SK-N-SH (cell line): ENCODE data around the gene TTC39B. TPM values are rescaled to one million over a fixed set of nuclear protein-coding genes. Genes with fewer than 3 reads are reported as not detected.

ENCODE experiments used
- CTCF ChIA-PET: fragments of 300-600, 350-600 bp; formaldehyde crosslinking; extraction: SDS; loops from one replicate; lab custom pipeline; 2021; lab: Yijun Ruan, JAX
- POLR2A ChIA-PET: fragments of 350-600 bp; sonication (Branson Sonifier 250); formaldehyde crosslinking; extraction: SDS; loops from one replicate; lab custom pipeline; 2020; ENCODE audit warnings: antibody characterized with exemption, inconsistent platforms; lab: Yijun Ruan, JAX
- DNase-seq: peaks from one replicate; pipeline ENCODE4 v3.0.0; 2012
- H2AFZ ChIP-seq: fragments of 200-600 bp; sonication (generic); 2 replicates; pipeline ENCODE4 v1.8.1; 2016; ENCODE audit warnings: antibody characterized with exemption, mild to moderate bottlenecking, low read depth
- H3F3A ChIP-seq: fragments of 200-600 bp; sonication (generic); replicated peaks from 2 replicates; pipeline ENCODE3; 2016; ENCODE audit warnings: antibody characterized with exemption, mild to moderate bottlenecking; ENCODE audit not compliant: insufficient read depth
- H3K27ac ChIP-seq, 2 experiments: fragments of 200-500 bp in 1 of 2; fragments of 200-600 bp in 1 of 2; sonication (Bioruptor generic) in 1 of 2; sonication (generic), shearing (Covaris generic) in 1 of 2; 2 replicates each; pipeline versions ENCODE4 v1.5.1 to v1.6.1; 2014 to 2016; ENCODE audit warnings: low read depth in 2 of 2, inconsistent platforms in 1 of 2, low read length in 1 of 2, mild to moderate bottlenecking in 1 of 2, mixed read lengths in 1 of 2
- H3K27me3 ChIP-seq: fragments of 200-600 bp; sonication (generic), shearing (Covaris generic); 2 replicates; pipeline ENCODE4 v1.6.1; 2016; ENCODE audit warnings: mixed run types; ENCODE audit not compliant: insufficient read depth
- H3K36me3 ChIP-seq, 2 experiments: fragments of 200-500 bp in 1 of 2; fragments of 200-600 bp in 1 of 2; sonication (Bioruptor generic) in 1 of 2; sonication (generic) in 1 of 2; replicated peaks in 1 of 2; 2 replicates each; pipeline versions ENCODE3 to v1.5.1; 2014 to 2016; ENCODE audit warnings: low read length in 1 of 2, mild to moderate bottlenecking in 1 of 2; ENCODE audit not compliant: insufficient read depth in 2 of 2, control insufficient read depth in 1 of 2
- H3K4me1 ChIP-seq, 2 experiments: fragments of 200-500 bp in 1 of 2; fragments of 200-600 bp in 1 of 2; sonication (Bioruptor generic) in 1 of 2; sonication (generic), shearing (Covaris generic) in 1 of 2; 2 replicates each; pipeline versions ENCODE4 v1.5.1 to v1.6.1; 2014 to 2016; ENCODE audit warnings: low read depth in 1 of 2, low read length in 1 of 2, mixed run types in 1 of 2; ENCODE audit not compliant: insufficient read depth in 2 of 2, control insufficient read depth in 1 of 2
- H3K4me2 ChIP-seq: fragments of 200-600 bp; sonication (generic), shearing (Covaris generic); 2 replicates; pipeline ENCODE4 v1.6.1; 2017; ENCODE audit warnings: mixed run types
- H3K4me3 ChIP-seq, 2 experiments: fragments of 200-500 bp in 1 of 2; fragments of 200-600 bp in 1 of 2; sonication (Bioruptor generic) in 1 of 2; sonication (generic), shearing (Covaris generic) in 1 of 2; 2 replicates each; pipeline versions ENCODE4 v1.5.1 to v1.8.1; 2014 to 2016; ENCODE audit warnings: low read depth in 2 of 2, inconsistent platforms in 1 of 2, low read length in 1 of 2, mild to moderate bottlenecking in 1 of 2, mixed read lengths in 1 of 2, moderate library complexity in 1 of 2
- H3K79me2 ChIP-seq: fragments of 200-600 bp; sonication (generic); 2 replicates; pipeline ENCODE4 v1.8.1; 2017; ENCODE audit warnings: mild to moderate bottlenecking; ENCODE audit not compliant: insufficient read depth
- H3K9ac ChIP-seq: fragments of 200-600 bp; sonication (generic); 2 replicates; pipeline ENCODE4 v1.6.1; 2017; ENCODE audit warnings: mixed run types
- H3K9me2 ChIP-seq: fragments of 200-600 bp; sonication (generic); 2 replicates; pipeline ENCODE4 v1.6.1; 2017; ENCODE audit warnings: mixed run types
- H3K9me3 ChIP-seq: fragments of 200-600 bp; sonication (generic); 2 replicates; pipeline ENCODE4 v1.6.1; 2017; ENCODE audit warnings: mixed run types, mild to moderate bottlenecking, moderate library complexity
- H4K20me1 ChIP-seq: fragments of 200-600 bp; sonication (generic); 2 replicates; pipeline ENCODE4 v1.6.1; 2017; ENCODE audit warnings: mild to moderate bottlenecking, mixed run types; ENCODE audit not compliant: insufficient read depth
- CHD2 ChIP-seq: fragments of 150-350 bp; IDR thresholded peaks from 2 replicates; pipeline ENCODE4 v1.6.1; 2018; ENCODE audit warnings: low read length; ENCODE audit not compliant: partially characterized antibody
- ELF1 ChIP-seq: IDR thresholded peaks from 2 replicates; pipeline ENCODE4 v1.4.0; 2012
- GABPA ChIP-seq: IDR thresholded peaks from 2 replicates; pipeline ENCODE4 v1.4.0; 2012; ENCODE audit warnings: low read depth, mild to moderate bottlenecking
- GATA2 ChIP-seq: sonication (generic); formaldehyde crosslinking; IDR thresholded peaks from 2 replicates; pipeline ENCODE4 v1.5.0; 2020; ENCODE audit warnings: mild to moderate bottlenecking, missing genetic modification reagents
- IRF3 ChIP-seq: fragments of 150-350 bp; IDR thresholded peaks from 2 replicates; pipeline ENCODE4 v1.6.1; 2016; ENCODE audit warnings: mild to moderate bottlenecking, low read depth, low read length
- MAX ChIP-seq: IDR thresholded peaks from 2 replicates; pipeline ENCODE4 v1.4.0; 2012; ENCODE audit warnings: low read depth
- NFIC ChIP-seq: IDR thresholded peaks from 2 replicates; pipeline ENCODE4 v1.4.0; 2012; ENCODE audit warnings: borderline replicate concordance
- POLR2AphosphoS5 ChIP-seq: IDR thresholded peaks from 2 replicates; pipeline ENCODE4 v1.6.1; 2012; ENCODE audit warnings: low read depth, low read length
- RAD21 ChIP-seq: IDR thresholded peaks from 2 replicates; pipeline ENCODE4 v1.6.1; 2012; ENCODE audit warnings: mild to moderate bottlenecking, low read length
- RCOR1 ChIP-seq: fragments of 150-350 bp; IDR thresholded peaks from 2 replicates; pipeline ENCODE4 v1.6.1; 2017; ENCODE audit warnings: antibody characterized with exemption, low read length
- RFX5 ChIP-seq: IDR thresholded peaks from 2 replicates; pipeline ENCODE4 v1.6.1; 2012; ENCODE audit warnings: mild to moderate bottlenecking, improper control_type of control experiment, low read length
- RXRA ChIP-seq: IDR thresholded peaks from 2 replicates; pipeline ENCODE4 v1.4.0; 2012; ENCODE audit warnings: low read depth, mild to moderate bottlenecking, borderline replicate concordance
- SIN3A ChIP-seq: IDR thresholded peaks from 2 replicates; pipeline ENCODE4 v1.6.1; 2012; ENCODE audit warnings: low read depth, mild to moderate bottlenecking, low read length, moderate library complexity, borderline replicate concordance
- TCF12 ChIP-seq: IDR thresholded peaks from 2 replicates; pipeline ENCODE4 v1.4.0; 2012
- TEAD4 ChIP-seq: IDR thresholded peaks from 2 replicates; pipeline ENCODE4 v1.4.0; 2012; ENCODE audit warnings: mild to moderate bottlenecking, borderline replicate concordance; ENCODE audit not compliant: insufficient read depth
- USF1 ChIP-seq: IDR thresholded peaks from 2 replicates; pipeline ENCODE4 v1.4.0; 2012; ENCODE audit warnings: low read depth, borderline replicate concordance
- ZBTB33 ChIP-seq: IDR thresholded peaks from 2 replicates; pipeline ENCODE4 v1.4.0; 2012; ENCODE audit warnings: low read depth, borderline replicate concordance
- WGBS: methylation state at CpG from one replicate; pipeline ENCODE4 v1.1.6; 2017; ENCODE audit warnings: low lambda C conversion rate; 5-methylcytosine and 5-hydroxymethylcytosine counted together
- polyA plus RNA-seq, 3 experiments: library from polyadenylated mRNA; depleted of rRNA; stranded (reverse); fragments of >200 nt; gene quantifications; 2 replicates each; pipeline ENCODE4 v1.2.3, GENCODE V29; 2012
- TF ChIP-seq, protein P1 (sequence below): IDR thresholded peaks from 2 replicates; pipeline ENCODE4; 2012
- TF ChIP-seq, protein P2 (sequence below): fragments of 200-600 bp; sonication (generic); IDR thresholded peaks from 2 replicates; pipeline ENCODE4 v1.6.1; 2017; ENCODE audit warnings: antibody characterized with exemption, mild to moderate bottlenecking, moderate library complexity

TTC39B gene
- polyA plus RNA-seq, 1 of the 3 experiments (the other 2 are of a cell fraction): 0.54 TPM

DNA sequence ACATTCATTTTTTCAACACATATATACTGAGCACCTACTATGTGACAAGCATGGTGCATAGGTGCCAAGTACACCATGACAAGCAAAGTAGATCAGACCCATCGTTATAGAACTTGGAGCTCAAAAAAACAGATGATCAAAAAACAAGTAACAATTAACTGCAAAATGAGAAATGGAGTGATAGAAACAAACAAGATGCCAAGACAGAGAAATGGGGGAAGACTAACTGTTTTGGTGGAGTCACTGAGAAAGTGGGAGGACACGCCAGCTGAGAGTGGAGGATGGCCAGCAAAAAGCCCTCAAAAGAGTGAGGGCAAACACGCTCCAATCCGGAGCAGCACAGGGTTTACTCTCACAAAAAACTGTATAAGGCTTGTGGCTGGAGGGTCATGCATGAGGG lies 50.6 kb downstream of the TTC39B start:
- no peak for TF ChIP-seq ZBTB33
- no peak for TF ChIP-seq GATA2
- no peak for TF ChIP-seq RXRA
- TF ChIP-seq CHD2: no peak
- no peak for TF ChIP-seq TCF12
- TF ChIP-seq POLR2AphosphoS5: no peak
- no peak for TF ChIP-seq MAX
- no peak for TF ChIP-seq USF1
- no peak for TF ChIP-seq SIN3A
- no peak for TF ChIP-seq ELF1
- Histone ChIP-seq H4K20me1 (no peaks in the 10 kb centered on the region), H3K27me3 (no peaks in the 10 kb centered on the region), H3K4me3 (no peak overlapping the region), H3K79me2 (no peaks in the 10 kb centered on the region), H3K4me1 (no peaks in the 10 kb centered on the region; a peak in 1 of 4 replicates), H3K9ac (no peak overlapping the region), H2AFZ (no peak overlapping the region), H3K9me2 (no peaks in the 10 kb centered on the region), H3F3A (peaks cover 3% of the 10 kb centered on the region), H3K9me3 (no peaks in the 10 kb centered on the region), H3K36me3 (no peaks in the 10 kb centered on the region), H3K4me2 (no peak overlapping the region), H3K27ac (no peak overlapping the region)
- DNase-seq: no peak
- POLR2A ChIA-PET: no interaction called here
- CTCF ChIA-PET: no interaction called here
- WGBS: 86% methylated on average over 4 of the region's 4 CpGs

- H3K4me1 ChIP-seq: peaks cover 0 to 6% of the 10 kb centered on the region in 2 experiments; a peak in 2 of 4 replicates
- no peak overlapping the region for H3K9ac ChIP-seq
- TF ChIP-seq SIN3A (no peak), RFX5 (no peak), TEAD4 (no peak), GABPA (no peak), TCF12 (no peak), IRF3 (no peak), GATA2 (no peak), ELF1 (no peak), ZBTB33 (no peak), MAX (no peak), RCOR1 (no peak), NFIC (no peak), RAD21 (no peak)
- TF ChIP-seq, protein P1, sequence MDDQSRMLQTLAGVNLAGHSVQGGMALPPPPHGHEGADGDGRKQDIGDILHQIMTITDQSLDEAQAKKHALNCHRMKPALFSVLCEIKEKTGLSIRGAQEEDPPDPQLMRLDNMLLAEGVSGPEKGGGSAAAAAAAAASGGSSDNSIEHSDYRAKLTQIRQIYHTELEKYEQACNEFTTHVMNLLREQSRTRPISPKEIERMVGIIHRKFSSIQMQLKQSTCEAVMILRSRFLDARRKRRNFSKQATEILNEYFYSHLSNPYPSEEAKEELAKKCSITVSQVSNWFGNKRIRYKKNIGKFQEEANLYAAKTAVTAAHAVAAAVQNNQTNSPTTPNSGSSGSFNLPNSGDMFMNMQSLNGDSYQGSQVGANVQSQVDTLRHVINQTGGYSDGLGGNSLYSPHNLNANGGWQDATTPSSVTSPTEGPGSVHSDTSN: no peak
- TF ChIP-seq, protein P2, sequence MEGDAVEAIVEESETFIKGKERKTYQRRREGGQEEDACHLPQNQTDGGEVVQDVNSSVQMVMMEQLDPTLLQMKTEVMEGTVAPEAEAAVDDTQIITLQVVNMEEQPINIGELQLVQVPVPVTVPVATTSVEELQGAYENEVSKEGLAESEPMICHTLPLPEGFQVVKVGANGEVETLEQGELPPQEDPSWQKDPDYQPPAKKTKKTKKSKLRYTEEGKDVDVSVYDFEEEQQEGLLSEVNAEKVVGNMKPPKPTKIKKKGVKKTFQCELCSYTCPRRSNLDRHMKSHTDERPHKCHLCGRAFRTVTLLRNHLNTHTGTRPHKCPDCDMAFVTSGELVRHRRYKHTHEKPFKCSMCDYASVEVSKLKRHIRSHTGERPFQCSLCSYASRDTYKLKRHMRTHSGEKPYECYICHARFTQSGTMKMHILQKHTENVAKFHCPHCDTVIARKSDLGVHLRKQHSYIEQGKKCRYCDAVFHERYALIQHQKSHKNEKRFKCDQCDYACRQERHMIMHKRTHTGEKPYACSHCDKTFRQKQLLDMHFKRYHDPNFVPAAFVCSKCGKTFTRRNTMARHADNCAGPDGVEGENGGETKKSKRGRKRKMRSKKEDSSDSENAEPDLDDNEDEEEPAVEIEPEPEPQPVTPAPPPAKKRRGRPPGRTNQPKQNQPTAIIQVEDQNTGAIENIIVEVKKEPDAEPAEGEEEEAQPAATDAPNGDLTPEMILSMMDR: no peak
- no peaks in the 10 kb centered on the region for H3K27me3 ChIP-seq
- H3F3A ChIP-seq: peaks cover 3% of the 10 kb centered on the region
- H4K20me1 ChIP-seq: no peaks in the 10 kb centered on the region
- WGBS: 86% methylated on average over 1 of the region's 1 CpG
- no peak overlapping the region for H3K4me2 ChIP-seq
- no peaks in the 10 kb centered on the region for H3K36me3 ChIP-seq
- no peaks in the 10 kb centered on the region for H3K9me3 ChIP-seq
- ChIA-PET CTCF (no interaction called here), POLR2A (no interaction called here)
- no peak overlapping the region for H3K27ac ChIP-seq
- H3K9me2 ChIP-seq: no peaks in the 10 kb centered on the region
- no peak overlapping the region for H3K4me3 ChIP-seq
- DNase-seq: no peak
- H3K79me2 ChIP-seq: no peaks in the 10 kb centered on the region
- H2AFZ ChIP-seq: no peak overlapping the region
These were observed 53.2 kb downstream of the TTC39B start for GRCh38 chr9:15253786-15254185.
